Lower lobe of right lung (tissue), 2 donors: ENCODE measurements around the gene ABCG5. TPM values are rescaled to one million over a fixed set of nuclear protein-coding genes. Genes with fewer than 3 reads are reported as not detected.

Experiments
- ATAC-seq, 2 donors: fragments of 200-7000 bp; cut with Tn5 transposase; one replicate each; pipeline ENCODE4 v1.9.1; 2020 to 2022; ENCODE audit warnings: mild to moderate bottlenecking in 2 of 2, moderate library complexity in 2 of 2
- DNase-seq: peaks from one replicate; pipeline ENCODE4 v3.0.0-alpha.2; 2020
- H3K27ac ChIP-seq: fragments of 200-600 bp; one replicate; pipeline ENCODE4 v1.8.0; 2022
- H3K27me3 ChIP-seq: fragments of 200-600 bp; one replicate; pipeline ENCODE4 v1.8.0; 2022; ENCODE audit warnings: low read depth
- H3K36me3 ChIP-seq: fragments of 200-600 bp; one replicate; pipeline ENCODE4 v1.8.0; 2022; ENCODE audit warnings: mild to moderate bottlenecking
- H3K4me1 ChIP-seq: fragments of 200-600 bp; one replicate; pipeline ENCODE4 v1.8.0; 2022
- H3K4me3 ChIP-seq: fragments of 200-600 bp; one replicate; pipeline ENCODE4 v1.8.0; 2022; ENCODE audit warnings: mild to moderate bottlenecking
- H3K9me3 ChIP-seq: fragments of 200-600 bp; one replicate; pipeline ENCODE4 v1.8.0; 2022
- intact Hi-C: fragments of 100-400 bp; cut with DNase I; formaldehyde crosslinking; loops from one replicate; pipeline ENCODE4 v1.11.0; 2022
- total RNA-seq: library from RNA; stranded (reverse); fragmentation: NEBNext Ultra II Directional; extraction: Animal tissue kit (Norgen Biotek cat#: 25700); gene quantifications from one replicate; pipeline ENCODE4 v1.2.1, GENCODE V29; 2021
- TF ChIP-seq, protein P1 (sequence below): fragments of 200-600 bp; IDR thresholded peaks from one replicate; pipeline ENCODE4 v1.8.0; 2022; ENCODE audit warnings: antibody characterized with exemption, mild to moderate bottlenecking
- donor health status: DM: no; HTN: yes; CAD: no; lungs with severe emphysema.

The ABCG5 gene
- total RNA-seq, 1 donor from 2014 or later = not detected

DNA sequence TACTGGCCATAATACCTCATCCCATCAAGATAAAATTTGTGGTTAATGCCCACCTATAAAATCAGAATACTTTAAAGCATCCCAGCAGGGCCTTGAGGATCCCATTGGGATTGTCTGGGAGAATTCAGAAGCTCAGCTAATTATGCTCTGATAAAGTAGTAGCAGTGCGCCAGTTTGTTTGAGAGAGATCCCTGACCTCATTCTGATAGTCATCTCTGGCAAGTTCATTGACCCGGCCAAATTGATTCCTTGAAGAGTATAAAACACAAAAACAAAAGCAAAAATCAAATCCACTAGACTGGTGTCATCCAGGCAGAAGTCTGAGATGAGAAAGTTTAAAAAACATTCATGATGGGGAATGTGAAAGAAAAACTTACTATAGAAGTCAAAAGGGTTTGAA is 14.1 kb downstream of the ABCG5 start:
- H3K36me3 ChIP-seq = no peaks in the 10 kb centered on the region
- intact Hi-C loops = no loop called here
- no peak overlapping the region for H3K27ac ChIP-seq
- ATAC-seq (no peak), DNase-seq (no peak)
- H3K9me3 ChIP-seq = no peaks in the 10 kb centered on the region
- TF ChIP-seq, protein P1, sequence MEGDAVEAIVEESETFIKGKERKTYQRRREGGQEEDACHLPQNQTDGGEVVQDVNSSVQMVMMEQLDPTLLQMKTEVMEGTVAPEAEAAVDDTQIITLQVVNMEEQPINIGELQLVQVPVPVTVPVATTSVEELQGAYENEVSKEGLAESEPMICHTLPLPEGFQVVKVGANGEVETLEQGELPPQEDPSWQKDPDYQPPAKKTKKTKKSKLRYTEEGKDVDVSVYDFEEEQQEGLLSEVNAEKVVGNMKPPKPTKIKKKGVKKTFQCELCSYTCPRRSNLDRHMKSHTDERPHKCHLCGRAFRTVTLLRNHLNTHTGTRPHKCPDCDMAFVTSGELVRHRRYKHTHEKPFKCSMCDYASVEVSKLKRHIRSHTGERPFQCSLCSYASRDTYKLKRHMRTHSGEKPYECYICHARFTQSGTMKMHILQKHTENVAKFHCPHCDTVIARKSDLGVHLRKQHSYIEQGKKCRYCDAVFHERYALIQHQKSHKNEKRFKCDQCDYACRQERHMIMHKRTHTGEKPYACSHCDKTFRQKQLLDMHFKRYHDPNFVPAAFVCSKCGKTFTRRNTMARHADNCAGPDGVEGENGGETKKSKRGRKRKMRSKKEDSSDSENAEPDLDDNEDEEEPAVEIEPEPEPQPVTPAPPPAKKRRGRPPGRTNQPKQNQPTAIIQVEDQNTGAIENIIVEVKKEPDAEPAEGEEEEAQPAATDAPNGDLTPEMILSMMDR = no peak
- no peak overlapping the region for H3K4me3 ChIP-seq
- H3K4me1 ChIP-seq = no peaks in the 10 kb centered on the region
- peaks cover 3% of the 10 kb centered on the region for H3K27me3 ChIP-seq

GRCh38 chr2:43823751-43824150 is 14.9 kb downstream of the ABCG5 start:
- no peak for ATAC-seq
- TF ChIP-seq, protein P1 = no peak
- no peak for DNase-seq
- Histone ChIP-seq H3K9me3 (no peaks in the 10 kb centered on the region), H3K27ac (no peak overlapping the region), H3K36me3 (no peaks in the 10 kb centered on the region), H3K4me3 (no peak overlapping the region), H3K4me1 (no peaks in the 10 kb centered on the region), H3K27me3 (no peaks in the 10 kb centered on the region)
- intact Hi-C loops = no loop called here

DNA sequence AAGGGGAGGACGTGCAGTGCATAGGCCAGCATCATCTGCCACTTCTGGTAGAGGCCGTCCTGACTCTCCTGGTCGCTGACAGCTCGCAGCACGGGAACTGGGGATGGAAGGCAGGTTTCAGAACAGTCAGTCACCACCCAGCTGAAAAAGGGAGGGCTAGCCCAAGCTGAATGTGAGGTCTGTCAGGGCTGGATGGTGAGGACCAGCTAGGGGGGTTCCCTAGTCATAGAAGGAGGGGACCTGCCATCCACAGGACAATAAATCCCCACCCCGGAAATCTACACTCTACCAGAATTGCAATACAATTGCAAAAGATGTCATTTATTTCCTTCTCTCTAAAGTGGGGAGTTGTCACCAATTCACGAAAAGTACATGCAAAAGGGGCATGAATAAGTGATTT is 15.8 kb downstream of the ABCG5 start:
- H3K27ac ChIP-seq = no peak overlapping the region
- TF ChIP-seq, protein P1 = no peak
- no peaks in the 10 kb centered on the region for H3K27me3 ChIP-seq
- ATAC-seq (no peak), DNase-seq (no peak)
- intact Hi-C loops = no loop called here
- no peak overlapping the region for H3K4me3 ChIP-seq
- H3K36me3 ChIP-seq = no peaks in the 10 kb centered on the region
- H3K9me3 ChIP-seq = no peaks in the 10 kb centered on the region
- H3K4me1 ChIP-seq = no peaks in the 10 kb centered on the region

DNA sequence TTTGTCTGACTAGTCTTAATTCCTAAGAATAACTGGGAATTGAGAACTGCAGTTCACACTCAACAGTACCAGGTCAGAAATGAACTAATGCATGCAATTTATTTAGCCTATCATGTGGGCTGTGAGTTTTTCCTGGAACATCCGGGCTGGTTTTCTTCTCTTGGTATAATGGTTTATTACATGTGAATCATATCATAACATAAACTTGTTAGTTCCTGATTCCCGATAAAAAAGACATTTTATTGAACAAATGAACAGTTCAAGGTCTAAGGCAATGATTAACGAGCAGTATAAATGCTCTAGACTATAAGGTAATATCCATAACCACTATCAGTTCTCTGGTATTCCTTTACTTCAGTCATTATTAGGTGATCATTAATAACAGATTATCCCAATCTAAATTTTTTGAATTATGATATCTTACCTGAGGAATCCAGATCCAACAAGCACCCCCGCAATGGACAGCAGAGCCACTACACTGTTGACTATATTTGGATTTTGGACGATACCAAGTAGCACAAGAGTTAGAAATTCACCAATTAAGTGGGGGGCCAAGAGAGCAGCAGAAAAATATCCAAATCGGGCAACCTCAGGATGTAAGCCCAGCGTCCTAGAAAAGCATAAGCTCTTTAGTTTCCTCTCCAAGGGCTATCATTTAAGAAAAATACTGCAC is 19.0 kb downstream of the ABCG5 start:
- no peaks in the 10 kb centered on the region for H3K36me3 ChIP-seq
- TF ChIP-seq, protein P1 = no peak
- no peak overlapping the region for H3K27ac ChIP-seq
- H3K27me3 ChIP-seq = no peaks in the 10 kb centered on the region
- no peaks in the 10 kb centered on the region for H3K9me3 ChIP-seq
- DNase-seq = no peak
- H3K4me3 ChIP-seq = no peak overlapping the region
- intact Hi-C loops = no loop called here
- no peaks in the 10 kb centered on the region for H3K4me1 ChIP-seq
- ATAC-seq = no peak

DNA sequence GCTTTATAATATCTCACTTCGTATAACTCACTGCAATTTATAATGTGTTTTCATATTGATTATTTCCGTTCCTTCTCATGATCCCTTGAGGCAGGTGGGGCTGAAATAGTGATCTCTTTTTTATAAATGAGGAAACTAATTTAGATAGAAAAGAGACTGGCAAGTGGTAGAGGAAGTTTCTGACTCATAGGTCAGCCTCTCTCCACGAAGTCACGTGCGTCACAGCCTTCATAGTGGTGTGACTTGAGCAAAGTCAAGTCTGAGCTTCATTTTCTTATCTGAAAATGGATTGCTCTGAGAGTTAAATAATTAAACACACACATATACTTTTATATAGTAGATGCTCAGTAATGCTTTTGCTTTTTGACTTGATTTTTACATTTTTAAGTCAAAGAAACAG is 19.9 kb downstream of the ABCG5 start:
- H3K36me3 ChIP-seq = no peaks in the 10 kb centered on the region
- no peak overlapping the region for H3K4me3 ChIP-seq
- ATAC-seq (peak in 1 of 2 donors; percentile 46), DNase-seq (no peak)
- no peaks in the 10 kb centered on the region for H3K4me1 ChIP-seq
- no peaks in the 10 kb centered on the region for H3K9me3 ChIP-seq
- H3K27ac ChIP-seq = no peak overlapping the region
- TF ChIP-seq, protein P1 = no peak
- intact Hi-C loops = no loop called here
- H3K27me3 ChIP-seq = no peaks in the 10 kb centered on the region
